Adrenal gland (tissue), 5 donors: Measurements from ENCODE around the gene EMC1.

Experiments used
- POLR2A ChIP-seq, 2 donors: fragments of 450-650 bp; IDR thresholded peaks; one replicate each; pipeline ENCODE4 v1.6.1; 2017; ENCODE audit warnings: antibody characterized with exemption in 2 of 2, mild to moderate bottlenecking in 2 of 2, moderate library complexity in 1 of 2
- TF ChIP-seq, protein P1 (sequence below), 6 experiments: fragments of 450-650 bp in 4 of 6; fragments of 200-600 bp in 2 of 6; sonication (generic) in 1 of 6; IDR thresholded peaks; 1 replicate in 5 of 6; 2 replicates in 1 of 6; pipeline versions ENCODE4 v1.5.1 to v1.8.0; 2016 to 2021; ENCODE audit warnings: antibody characterized with exemption in 6 of 6, mild to moderate bottlenecking in 2 of 6, moderate library complexity in 1 of 6
- donor health status: DM: no; HTN: no; CAD: no.

GRCh38 chr1:19257178-19257914 is 6.0 kb upstream of the EMC1 start:
- TF ChIP-seq, protein P1, sequence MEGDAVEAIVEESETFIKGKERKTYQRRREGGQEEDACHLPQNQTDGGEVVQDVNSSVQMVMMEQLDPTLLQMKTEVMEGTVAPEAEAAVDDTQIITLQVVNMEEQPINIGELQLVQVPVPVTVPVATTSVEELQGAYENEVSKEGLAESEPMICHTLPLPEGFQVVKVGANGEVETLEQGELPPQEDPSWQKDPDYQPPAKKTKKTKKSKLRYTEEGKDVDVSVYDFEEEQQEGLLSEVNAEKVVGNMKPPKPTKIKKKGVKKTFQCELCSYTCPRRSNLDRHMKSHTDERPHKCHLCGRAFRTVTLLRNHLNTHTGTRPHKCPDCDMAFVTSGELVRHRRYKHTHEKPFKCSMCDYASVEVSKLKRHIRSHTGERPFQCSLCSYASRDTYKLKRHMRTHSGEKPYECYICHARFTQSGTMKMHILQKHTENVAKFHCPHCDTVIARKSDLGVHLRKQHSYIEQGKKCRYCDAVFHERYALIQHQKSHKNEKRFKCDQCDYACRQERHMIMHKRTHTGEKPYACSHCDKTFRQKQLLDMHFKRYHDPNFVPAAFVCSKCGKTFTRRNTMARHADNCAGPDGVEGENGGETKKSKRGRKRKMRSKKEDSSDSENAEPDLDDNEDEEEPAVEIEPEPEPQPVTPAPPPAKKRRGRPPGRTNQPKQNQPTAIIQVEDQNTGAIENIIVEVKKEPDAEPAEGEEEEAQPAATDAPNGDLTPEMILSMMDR (IDR thresholded peaks at IDR 0.05) = no peak
- TF ChIP-seq POLR2A (IDR thresholded peaks at IDR 0.05) = no peak
